ENCODE measurements around the gene HRK.

Gene HRK

DNA sequence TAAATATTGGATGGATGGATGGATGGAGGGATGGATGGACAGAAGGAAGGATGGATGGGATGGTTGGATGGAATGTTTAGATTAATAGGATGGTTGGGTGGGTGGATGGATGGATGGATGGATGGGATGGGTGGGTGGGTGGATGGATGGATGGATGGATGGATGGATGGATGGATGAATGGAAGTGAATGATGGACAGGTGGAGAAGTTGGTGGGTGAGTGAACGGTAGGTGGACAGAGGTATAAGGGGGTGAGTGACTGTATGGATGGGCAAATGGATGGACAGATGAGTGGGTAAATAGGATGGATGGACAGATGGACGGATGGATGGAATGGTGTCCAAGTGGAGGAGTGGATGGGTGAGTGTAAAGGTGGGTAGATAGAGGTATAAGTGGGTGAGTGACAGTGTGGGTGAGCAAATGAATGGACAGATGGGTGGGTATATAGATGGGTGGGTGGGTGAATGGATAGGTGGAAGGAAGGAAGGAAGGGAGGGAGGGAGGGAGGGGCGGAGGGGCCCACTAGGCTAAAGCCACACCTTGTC is 41.9 kb downstream of the HRK start:
- TF ChIP-seq CTCF (IDR thresholded peaks at IDR 0.05) = no peak
- no peaks in the 10 kb centered on the region for H3K27me3 ChIP-seq
- no peaks in the 10 kb centered on the region for H3K9me3 ChIP-seq
- H3K27ac ChIP-seq = no peak overlapping the region
- no peaks in the 10 kb centered on the region for H3K4me1 ChIP-seq (ENCODE audit: control insufficient read depth in 1 of 2, insufficient read depth in 1 of 2, low read depth in 1 of 2, low read length in 1 of 2)
- H3K4me3 ChIP-seq (ENCODE audit: low read depth in 1 of 2, low read length in 1 of 2) = no peak overlapping the region
- no peaks in the 10 kb centered on the region for H3K36me3 ChIP-seq

DNA sequence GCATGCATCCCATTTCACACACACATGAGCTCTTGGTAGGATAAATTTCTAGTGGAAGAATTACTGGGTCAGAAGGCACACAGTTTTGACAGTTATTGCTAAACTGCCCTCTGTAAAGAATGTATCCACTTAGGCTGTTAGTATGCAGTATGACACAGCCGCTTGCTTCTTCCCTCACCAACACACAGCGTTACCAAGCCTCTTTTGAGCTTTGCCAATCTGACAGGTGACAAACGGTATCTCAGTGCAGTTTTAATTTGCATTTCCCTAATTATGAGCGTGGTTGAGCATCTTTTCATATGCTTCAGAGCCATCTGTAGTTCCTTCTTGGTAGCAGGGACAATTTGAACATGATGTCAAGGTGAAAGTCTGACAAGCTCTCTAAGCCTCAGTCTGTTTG is 42.9 kb downstream of the HRK start:
- Histone ChIP-seq H3K9me3 (no peaks in the 10 kb centered on the region), H3K4me3 (ENCODE audit: low read depth in 1 of 2, low read length in 1 of 2) (no peak overlapping the region), H3K4me1 (ENCODE audit: control insufficient read depth in 1 of 2, insufficient read depth in 1 of 2, low read depth in 1 of 2, low read length in 1 of 2) (no peaks in the 10 kb centered on the region), H3K27me3 (no peaks in the 10 kb centered on the region), H3K36me3 (no peaks in the 10 kb centered on the region), H3K27ac (no peak overlapping the region)
- TF ChIP-seq CTCF (IDR thresholded peaks at IDR 0.05) = no peak

- H3K4me3 ChIP-seq (ENCODE audit: low read depth in 1 of 2, low read length in 1 of 2) = no peak overlapping the region
- no peaks in the 10 kb centered on the region for H3K36me3 ChIP-seq
- no peak overlapping the region for H3K27ac ChIP-seq
- H3K9me3 ChIP-seq = no peaks in the 10 kb centered on the region
- TF ChIP-seq CTCF (IDR thresholded peaks at IDR 0.05) = no peak
- H3K4me1 ChIP-seq (ENCODE audit: control insufficient read depth in 1 of 2, insufficient read depth in 1 of 2, low read depth in 1 of 2, low read length in 1 of 2) = no peaks in the 10 kb centered on the region
- no peaks in the 10 kb centered on the region for H3K27me3 ChIP-seq
Observed at GRCh38 chr12:116837097-116837496, 44.1 kb downstream of the HRK start.

DNA sequence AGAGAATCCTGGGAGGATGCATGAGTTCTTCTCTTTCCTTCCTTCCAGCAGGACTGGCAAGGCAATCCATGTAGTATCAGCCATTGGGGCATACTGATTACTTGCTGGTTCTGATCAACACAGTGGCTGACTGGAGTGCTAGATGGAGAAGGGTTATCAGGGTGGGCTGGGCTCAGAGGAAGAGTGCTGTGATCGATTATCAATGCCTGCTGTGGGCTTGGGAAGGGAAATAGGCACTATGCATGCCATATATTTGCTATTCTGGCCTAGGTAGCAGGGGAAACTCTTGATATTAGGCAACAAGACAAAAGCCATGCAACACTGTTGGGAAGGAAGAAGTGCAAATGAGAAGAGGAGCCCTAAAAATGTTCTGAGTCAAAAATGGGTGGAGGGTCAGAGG is 45.8 kb downstream of the HRK start:
- H3K27ac ChIP-seq = no peak overlapping the region
- no peaks in the 10 kb centered on the region for H3K36me3 ChIP-seq
- no peak overlapping the region for H3K4me3 ChIP-seq (ENCODE audit: low read depth in 1 of 2, low read length in 1 of 2)
- TF ChIP-seq CTCF (IDR thresholded peaks at IDR 0.05) = no peak
- H3K4me1 ChIP-seq (ENCODE audit: control insufficient read depth in 1 of 2, insufficient read depth in 1 of 2, low read depth in 1 of 2, low read length in 1 of 2) = no peaks in the 10 kb centered on the region
- no peaks in the 10 kb centered on the region for H3K27me3 ChIP-seq
- no peaks in the 10 kb centered on the region for H3K9me3 ChIP-seq

- Histone ChIP-seq H3K9me3 (no peaks in the 10 kb centered on the region), H3K27me3 (no peaks in the 10 kb centered on the region), H3K4me1 (ENCODE audit: control insufficient read depth in 1 of 2, insufficient read depth in 1 of 2, low read depth in 1 of 2, low read length in 1 of 2) (no peaks in the 10 kb centered on the region), H3K36me3 (no peaks in the 10 kb centered on the region), H3K27ac (no peak overlapping the region), H3K4me3 (ENCODE audit: low read depth in 1 of 2, low read length in 1 of 2) (no peak overlapping the region)
- TF ChIP-seq CTCF (IDR thresholded peaks at IDR 0.05) = no peak
Observed at GRCh38 chr12:116833474-116833873, 47.8 kb downstream of the HRK start.

DNA sequence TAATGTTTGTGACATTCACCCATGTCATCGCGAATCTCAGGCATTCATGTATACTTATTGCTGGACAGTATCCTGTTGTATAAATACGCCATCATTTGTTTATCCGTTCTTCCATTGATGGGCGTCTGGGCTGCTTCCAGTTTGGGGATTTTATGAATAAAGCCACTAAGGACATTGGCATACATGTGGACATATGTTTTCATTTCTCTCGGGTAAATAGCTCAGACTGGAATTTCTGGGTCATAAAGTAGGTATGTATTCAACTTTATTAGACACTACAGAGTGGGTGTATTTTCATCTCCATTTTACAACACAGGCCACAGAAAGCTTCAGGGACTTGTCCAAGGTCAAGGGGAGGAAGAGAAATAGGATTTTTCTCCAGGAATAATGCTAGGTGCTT is 48.9 kb downstream of the HRK start:
- Histone ChIP-seq H3K27me3 (peaks cover 5% of the 10 kb centered on the region), H3K4me3 (ENCODE audit: low read depth in 1 of 2, low read length in 1 of 2) (no peak overlapping the region), H3K9me3 (no peaks in the 10 kb centered on the region), H3K27ac (no peak overlapping the region), H3K36me3 (no peaks in the 10 kb centered on the region), H3K4me1 (ENCODE audit: control insufficient read depth in 1 of 2, insufficient read depth in 1 of 2, low read depth in 1 of 2, low read length in 1 of 2) (no peaks in the 10 kb centered on the region)
- TF ChIP-seq CTCF (IDR thresholded peaks at IDR 0.05) = no peak
